GM19463 (cell line): Measurements from ENCODE around the gene PTF1A.

Experiments
- ATAC-seq: cut with Tn5 transposase; IDR thresholded peaks from one replicate; pipeline ENCODE4 v1.9.1; 2021; ENCODE audit warnings: mild to moderate bottlenecking, moderate library complexity; ENCODE audit not compliant: unreplicated experiment

Gene PTF1A

DNA sequence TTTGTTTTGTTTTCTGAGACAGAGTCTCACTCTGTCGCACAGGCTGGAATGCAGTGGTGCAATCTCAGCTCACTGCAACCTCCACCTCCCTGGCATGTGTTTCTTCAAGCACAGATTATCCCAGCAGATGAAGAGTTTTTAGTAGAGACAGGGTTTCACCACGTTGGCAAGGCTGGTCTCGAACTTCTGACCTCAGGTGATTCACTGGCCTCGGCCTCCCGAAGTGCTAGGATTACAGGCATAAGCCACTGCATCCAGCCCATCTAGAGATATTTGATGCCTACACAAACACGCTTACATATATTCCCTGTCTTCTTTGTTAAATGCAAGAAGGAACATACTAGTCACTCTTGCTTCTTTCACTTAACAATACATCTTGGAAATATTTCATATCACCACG, 5.9 kb upstream of the PTF1A start:
- ATAC-seq, result no peak

DNA sequence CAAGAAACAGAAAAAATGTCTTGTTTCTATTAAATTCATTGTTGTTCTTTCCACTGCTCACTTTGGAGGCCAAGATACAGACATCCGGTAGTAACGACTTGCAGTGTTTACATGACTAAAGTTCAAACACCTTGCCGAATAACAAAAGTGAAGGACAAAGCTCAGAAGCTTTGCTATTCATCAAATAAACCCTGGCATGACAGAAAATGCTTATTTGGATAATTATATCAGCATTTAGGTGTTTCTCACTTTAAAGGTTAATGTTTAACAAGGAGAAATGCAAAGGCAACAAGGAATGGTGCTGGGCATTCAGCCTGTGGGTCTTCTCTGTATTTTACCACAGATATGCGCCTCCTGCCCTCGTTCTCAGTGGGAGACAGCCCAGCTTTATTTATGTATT, 5.4 kb upstream of the PTF1A start:
- no peak for ATAC-seq

DNA sequence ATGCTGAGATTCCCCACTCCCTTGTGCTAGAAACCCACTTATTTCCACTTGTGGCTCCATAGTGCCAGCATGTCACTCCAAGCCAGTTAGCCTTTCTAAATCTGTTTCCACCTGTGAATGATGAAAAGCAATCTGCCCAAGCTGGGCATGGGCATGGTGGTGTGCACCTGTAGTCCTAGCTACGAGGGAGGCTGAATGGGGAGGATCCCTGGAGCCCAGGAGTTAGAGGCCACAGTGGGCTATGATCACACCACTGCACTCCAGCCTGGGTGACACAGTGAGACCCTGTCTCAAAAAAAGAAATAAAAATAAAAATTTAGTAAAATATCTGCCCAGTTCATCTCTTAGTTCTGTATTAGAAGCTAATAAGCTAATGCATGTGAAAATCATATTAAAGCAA, 5.0 kb upstream of the PTF1A start:
- ATAC-seq, result no peak

DNA sequence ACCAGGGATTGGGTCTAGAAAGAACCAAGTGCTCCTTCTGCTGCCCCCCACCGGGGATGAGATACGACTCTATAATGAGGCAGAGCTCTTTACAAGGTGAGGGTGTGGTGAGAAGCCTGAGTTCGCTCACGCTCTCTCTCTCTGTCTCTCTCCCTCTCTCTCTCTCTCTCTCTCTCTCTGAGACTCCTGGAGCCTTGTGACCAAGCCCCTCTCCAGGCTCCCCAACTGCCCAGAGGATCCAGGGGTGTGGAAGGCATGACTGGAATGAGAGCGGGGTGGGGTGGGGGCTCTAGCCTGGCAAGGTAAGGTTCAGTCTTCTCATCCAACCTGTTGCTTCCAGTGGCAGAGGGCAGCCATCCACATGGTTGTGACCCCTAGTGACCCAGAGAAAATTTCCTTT, 3.1 kb upstream of the PTF1A start:
- ATAC-seq, result no peak

DNA sequence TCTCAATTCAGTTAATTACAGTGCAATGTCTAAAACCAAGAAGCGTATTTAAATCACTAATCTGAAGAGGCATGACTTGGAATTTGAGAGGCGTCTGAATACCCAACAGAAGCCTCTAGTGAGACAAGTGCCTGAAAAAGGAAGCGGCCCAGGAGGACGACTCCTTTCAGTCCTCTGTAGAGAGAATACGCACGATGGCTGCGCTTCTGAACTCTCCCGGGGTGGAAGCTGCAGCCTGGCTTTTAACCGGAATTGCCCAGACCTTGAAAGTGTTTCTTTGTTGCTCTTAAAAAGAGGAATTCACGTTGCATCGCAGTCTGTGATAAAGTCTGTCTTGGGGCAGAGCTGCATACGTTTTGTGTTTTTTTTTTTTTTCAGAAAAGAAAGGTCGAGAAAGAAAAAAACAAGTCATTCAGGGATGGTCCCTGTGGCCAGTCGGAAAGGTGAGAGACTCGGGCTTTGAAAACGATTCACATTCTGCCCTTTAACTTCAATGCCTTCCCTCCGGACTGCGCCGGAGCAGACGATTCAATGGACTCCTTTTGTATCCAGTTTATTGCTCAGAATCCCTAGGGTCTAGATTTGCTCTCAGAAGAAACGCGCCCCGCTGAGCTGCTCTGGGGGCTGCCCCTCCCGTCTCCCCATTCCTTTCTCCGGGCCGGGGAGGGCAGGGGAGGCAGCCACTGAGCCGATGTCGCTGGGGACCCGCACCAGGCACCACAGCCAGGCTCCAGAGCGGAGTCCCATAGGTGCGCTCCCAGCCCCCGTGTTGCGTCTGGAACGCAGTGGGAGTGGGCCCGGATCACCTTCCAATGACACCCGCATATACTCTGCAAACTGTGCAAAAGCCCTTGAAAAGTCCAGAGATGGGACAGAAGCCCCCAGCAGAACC, 994 bp upstream of the PTF1A start:
- no peak for ATAC-seq

DNA sequence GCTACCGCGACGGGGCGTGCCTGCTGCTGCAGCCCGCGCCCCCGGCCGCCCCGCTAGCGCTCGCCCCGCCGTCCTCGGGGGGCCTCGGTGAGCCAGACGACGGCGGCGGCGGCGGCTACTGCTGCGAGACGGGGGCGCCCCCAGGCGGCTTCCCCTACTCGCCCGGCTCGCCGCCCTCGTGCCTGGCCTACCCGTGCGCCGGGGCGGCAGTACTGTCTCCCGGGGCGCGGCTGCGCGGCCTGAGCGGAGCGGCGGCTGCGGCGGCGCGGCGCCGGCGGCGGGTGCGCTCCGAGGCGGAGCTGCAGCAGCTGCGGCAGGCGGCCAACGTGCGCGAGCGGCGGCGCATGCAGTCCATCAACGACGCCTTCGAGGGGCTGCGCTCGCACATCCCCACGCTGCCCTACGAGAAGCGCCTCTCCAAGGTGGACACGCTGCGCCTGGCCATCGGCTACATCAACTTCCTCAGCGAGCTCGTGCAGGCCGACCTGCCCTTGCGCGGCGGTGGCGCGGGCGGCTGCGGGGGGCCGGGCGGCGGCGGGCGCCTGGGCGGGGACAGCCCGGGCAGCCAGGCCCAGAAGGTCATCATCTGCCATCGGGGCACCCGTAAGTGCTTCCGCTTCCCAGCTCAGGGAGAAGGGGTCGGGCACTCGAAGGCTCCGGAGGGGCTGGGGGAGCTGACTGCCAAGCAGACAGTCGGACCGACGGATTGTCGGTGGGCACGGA, 761 bp downstream of the PTF1A start:
- ATAC-seq, result no peak

DNA sequence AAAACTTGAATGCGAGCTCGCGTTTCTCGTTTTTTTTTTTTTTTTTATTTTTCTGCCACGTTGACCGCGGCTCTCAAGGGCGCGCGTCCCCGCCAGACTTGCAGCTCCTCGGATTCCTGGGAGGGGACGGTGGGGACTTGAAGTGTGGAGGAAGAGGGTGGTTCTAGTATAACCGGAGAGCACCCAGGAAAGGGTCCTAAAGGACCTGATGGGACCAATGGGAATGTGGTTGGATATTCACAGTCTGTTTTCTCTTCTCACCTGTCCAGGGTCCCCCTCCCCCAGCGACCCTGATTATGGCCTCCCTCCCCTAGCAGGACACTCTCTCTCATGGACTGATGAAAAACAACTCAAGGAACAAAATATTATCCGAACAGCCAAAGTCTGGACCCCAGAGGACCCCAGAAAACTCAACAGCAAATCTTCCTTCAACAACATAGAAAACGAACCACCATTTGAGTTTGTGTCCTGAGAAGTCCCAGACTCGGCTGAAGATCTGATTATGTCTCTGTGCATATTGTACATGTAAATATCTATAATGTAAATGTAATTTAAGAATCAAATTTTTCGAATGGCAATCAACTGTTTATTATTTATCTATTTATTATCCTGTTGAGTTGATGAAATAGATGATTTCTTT, 1.4 kb downstream of the PTF1A start:
- ATAC-seq, result no peak

DNA sequence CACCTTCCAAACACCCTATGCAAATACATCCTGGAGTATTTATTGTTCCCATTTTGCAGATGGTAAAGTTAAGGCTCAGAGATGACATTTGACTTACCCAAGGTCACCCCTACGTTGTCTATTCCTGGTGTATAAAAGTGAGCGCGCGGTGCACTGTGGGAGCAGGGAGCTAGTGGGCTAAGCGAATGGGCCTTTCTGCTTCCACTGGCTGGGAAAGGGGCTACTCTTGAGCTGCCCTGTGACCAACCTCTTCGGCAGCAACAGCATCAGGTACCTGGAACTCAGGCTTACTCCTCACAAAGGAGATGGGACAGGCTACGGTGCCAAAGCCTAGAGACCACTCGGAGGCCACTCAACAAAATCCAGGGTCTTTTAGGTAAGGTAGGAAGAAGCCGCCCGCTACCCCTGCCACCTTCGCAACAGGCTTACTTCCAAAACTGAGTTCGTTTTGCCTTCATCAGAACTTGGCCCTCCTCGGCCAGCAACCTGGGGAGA, 2.4 kb downstream of the PTF1A start:
- ATAC-seq, result no peak

DNA sequence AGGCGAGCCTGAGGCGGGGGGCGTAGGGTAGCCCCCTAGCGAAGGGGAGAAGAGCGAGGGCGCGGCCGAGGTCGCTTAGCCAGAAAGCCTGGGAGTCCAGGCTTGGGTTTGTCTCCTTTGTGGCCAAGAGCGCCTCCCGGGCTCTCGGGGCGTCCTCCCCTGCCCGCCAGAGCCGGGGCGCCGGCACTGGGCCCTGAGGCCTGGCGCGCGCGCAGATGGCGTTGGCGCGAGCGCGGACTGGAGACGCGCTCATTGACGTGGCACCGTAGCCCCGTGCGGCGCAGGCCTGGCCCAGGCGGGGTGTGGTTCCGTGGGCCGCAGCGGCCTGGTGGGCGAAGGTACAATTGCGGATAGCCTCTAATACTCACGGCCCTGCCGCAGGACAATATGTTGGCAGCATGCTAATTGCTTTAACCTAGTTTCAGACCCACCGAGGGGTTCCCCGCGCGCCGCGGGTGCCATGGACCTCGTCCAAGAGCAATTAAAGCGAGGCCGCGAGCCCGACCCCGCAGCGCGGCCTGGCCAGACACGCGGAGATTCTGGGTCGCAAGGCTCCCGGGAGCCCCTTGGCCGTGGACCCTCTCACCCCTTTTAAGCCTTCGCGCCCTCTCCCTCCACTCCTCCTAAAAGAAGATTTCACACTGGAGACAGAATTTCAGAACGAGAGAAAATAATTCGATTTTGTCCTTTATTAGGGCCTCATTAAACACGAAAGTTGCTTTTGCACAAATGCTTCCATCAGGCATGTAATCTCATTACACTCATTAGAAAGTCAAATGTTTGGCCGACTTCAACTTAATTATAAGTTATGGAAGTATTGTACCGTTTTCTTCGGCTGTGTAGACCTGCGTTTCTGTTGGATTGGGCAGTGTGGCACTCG, 3.1 kb downstream of the PTF1A start:
- ATAC-seq, result no peak

DNA sequence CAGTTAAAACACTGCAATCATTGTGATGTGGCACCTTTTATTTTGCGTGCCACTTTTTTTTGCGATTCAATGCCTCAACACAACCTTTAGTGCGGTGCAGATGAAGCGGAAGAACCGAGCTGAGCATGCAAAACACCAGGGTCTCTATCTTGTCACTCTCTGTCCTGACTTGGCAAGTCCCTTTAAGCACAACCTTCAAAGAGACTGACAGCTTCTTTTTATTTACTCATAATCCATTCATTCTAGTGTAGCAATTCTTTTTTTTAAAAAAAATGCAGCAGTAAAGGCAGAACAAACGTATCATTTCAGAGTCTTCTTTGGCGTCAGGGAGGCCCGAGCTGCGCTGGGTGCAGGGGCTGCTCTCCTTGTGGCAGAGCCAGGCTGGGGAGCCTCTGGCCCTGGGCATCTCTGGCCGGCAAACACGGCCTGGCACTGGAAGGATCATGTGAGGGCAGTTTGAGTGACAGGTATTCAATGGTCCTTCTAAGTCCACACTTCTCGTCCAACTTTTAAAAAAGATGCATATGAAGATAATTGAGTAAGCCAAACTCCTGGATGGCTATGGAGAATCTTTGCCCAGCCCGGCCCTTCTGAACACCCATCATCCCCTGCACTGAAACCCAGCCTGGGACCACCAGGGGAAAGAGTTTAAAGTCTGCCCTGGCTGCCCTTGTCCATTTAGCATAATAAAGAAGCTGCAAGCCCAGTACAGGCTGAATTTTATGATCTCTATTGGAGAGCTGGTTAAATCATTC, 3.9 kb downstream of the PTF1A start:
- no peak for ATAC-seq

DNA sequence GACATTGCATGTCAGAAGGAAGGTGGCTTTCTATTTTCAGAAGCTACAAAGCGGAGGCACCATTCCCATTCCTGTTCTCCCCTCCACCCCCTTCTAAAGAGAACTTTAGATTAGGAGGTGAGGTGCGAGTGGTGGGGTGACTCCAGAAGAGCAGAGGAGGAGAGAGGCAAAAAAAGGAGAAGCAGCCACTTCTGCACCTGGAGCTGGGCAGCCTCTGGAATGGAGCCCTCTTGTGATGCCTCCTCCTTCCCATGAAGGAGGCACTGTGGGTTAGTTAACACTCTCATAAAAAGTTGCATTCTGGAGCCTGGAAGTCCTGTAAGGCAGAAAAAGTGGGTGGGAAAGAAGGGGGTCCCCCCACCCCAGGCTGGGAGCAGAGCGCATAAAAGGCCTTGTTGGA, 4.8 kb downstream of the PTF1A start:
- ATAC-seq, result no peak

DNA sequence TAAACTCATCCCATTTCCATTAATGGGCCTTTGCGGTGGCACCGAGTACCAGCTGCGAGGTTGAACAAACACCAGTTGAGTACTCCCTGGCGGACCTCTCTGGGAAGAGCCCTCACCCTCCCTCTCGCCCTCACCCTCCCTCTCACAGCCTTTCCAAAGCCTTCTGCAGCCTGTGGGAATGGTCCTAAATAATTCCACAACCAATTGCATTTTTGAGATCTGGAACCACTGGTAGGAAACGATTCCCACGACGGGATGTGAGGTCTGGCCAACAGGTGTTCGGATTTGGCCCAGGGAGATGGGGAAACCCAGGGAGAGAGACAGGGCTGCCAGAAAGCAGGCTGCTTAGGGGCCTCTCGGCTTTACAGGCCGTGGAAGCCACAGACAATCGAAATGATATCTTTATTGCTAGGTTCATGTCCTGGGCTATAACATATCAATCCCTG, 5.3 kb downstream of the PTF1A start:
- no peak for ATAC-seq

DNA sequence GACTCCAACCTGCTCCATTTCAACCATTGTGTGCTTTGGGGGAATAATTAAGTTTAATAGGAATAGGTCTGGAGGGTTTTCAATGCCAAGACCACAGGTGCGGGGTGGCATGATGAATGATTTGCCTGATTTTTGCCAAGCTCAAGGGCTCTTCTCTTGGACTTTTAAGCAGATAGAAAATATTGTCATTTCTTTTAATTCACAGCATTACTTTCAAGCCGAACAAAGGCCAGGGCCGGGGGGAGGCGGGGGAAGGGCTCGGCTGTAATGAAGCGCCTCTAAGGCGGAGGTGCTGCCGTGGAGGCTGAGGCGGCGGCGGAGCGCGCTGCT, 6.5 kb downstream of the PTF1A start:
- no peak for ATAC-seq

DNA sequence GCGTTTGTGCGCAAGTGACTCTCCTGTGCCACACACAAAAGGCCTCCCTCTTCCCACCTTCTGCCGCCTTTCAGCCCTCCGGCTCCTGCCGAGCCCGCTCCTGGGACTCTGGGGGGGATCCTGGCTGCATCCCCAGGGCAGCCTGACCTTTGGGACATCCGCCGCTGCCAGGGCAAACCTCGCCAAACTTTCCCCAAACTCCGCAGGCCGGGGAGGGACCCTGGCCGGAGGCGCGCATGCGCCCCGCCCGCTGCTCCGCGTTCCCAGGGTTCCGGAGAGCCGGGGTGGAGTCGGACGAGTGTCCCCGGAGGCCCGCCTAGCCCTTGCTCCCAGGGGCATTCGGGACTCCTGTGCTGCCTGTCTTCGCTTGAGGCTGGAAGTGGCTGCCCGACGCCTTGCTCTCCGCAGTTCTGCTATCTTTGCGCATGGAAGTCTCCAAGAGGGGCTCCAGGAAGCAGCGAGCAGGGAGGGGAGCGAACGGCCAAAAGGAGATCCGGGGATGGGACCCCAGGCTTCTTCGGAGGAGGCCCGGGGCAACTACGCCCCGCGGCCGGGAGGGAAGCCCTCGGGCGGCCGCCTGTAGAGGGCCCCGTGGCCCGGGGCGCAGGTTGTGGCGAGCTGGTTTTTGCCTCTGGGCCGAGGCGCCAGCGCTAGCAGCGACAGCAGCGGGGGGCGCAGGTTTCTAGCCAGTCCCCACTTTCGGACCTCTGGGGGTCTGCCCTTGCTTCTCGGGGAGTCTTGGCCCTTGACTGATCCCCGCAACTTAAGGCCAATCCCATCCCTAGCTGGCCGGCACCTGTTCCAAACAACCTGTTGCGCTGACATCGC, 7.0 kb downstream of the PTF1A start:
- no peak for ATAC-seq

DNA sequence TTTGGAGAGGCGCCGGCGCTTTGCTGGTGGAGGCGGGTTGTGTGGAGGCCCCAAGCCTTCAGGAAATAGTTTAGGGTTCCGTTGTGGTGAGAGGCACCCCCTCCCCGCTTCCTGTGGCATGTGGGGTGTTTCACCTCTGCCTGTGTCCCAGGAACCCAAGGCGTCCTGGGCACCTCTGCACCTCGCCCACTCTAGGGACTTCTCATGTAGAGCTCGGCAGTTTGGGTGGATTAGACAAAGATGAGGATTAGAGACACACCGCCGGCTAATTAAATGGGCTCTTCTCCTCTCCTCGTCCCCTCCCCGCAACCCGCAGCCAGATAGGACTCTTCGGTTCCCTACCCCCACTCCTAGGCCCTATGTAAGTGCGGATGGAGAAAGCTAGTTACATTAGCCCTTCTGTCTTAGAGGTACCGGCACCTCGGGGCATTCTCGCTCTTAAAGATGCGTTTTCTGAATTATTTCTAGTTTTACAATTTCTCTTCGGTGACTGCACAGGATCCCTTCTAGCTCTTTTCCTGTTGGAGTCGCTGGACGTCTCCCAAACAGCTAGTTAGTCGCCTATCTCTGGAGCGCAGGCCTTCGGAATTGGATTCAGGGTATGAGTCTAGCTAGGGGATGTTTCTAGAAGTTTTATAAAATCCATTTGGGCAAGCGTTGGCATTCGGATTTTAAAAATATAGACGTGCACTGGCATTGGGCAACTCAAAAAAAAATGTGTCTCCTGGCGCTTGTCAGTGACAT, 7.8 kb downstream of the PTF1A start:
- ATAC-seq, result no peak

DNA sequence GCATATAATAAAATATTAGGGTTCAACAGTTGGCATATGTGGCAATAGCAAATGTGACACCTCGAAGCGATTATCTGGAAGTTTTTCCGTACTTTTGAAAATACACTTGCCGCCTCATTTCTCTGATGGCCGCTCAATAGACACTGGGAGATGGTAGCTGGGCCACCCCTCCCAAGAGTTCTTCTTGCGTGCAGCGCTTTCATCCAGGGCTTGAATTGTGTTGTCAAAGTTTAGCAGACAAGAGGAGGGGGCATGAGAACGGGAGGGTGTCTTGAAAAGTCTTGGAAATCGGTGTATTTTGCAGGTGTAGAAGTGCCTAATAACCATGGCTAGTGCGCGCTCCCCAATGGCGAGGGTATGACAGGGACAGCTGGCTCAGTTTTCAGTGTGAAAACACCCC, 8.5 kb downstream of the PTF1A start:
- ATAC-seq, result no peak

DNA sequence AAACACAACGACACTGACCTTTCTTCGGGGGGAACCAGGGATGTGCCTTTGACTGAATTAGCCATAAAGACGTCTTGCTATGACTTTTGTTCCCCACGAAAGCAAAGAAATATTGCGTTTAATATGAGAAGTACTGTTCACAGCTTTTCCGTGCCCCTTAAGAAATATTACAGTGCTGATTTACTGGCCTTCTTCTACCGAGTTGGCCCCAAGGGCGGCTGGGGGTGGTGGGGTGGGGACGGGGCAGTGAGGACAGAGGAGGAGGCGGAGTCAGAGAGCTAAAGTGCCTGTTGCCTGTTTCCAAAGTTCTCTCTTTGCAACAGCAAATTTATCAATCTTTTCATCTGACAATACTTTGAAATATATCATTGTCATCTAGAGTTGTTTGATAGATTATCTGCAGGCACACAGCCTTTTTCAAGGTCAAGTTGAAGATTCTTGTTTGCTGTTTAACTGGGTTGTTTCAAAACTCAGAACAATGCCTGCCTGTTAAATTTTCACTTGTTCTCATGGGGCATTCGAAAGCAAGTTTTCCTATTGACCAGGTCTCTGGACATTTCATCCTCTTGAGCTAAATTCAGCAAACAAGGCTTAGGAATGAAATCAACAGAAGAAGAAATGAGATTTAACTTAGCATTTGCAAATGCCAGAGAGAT, 9.0 kb downstream of the PTF1A start:
- ATAC-seq, result no peak

DNA sequence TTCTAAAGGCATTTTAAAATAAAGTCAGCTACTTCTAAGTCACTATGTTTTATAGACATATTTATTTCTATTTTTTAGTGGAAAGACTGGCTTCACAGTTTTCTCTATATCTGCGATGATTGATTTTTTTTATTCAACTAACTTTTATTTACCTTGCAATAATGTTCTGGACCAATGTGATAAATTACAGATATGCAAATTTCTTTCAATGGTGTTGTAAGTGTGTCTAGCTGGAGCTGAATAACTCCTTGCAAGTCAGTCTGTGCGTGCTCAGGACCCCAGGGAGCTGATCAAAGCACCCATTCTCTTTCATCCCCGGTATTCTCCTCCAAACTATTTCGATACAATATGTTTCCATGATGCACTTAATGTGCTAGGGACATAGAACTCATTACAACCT, 9.7 kb downstream of the PTF1A start:
- ATAC-seq, result no peak
